HepG2 (cell line): ENCODE measurements around the gene CFAP46. TPM values are rescaled to one million over a fixed set of nuclear protein-coding genes. Genes with fewer than 3 reads are reported as not detected.

Source experiments
- ATAC-seq: fragments of 200-7000 bp; cut with Tn5 transposase; 3 replicates; pipeline ENCODE4 v1.9.1; 2020; ENCODE audit warnings: mild to moderate bottlenecking, moderate library complexity
- BruUV-seq: library from RNA; stranded (reverse); fragments of 400-500 nt; replicated peaks from 2 replicates; lab custom pipeline; 2021; lab: Mats Ljungman, UMichigan
- CTCF ChIA-PET: fragments of 300-600 bp; formaldehyde crosslinking; extraction: SDS; loops from one replicate; lab custom pipeline; 2021; ENCODE audit warnings: low total read pairs, inconsistent platforms, low intra/inter-chr PET ratio; lab: Yijun Ruan, JAX
- POLR2A ChIA-PET: fragments of 350-600 bp; sonication (Branson Sonifier 250); formaldehyde crosslinking; loops from one replicate; lab custom pipeline; 2020; ENCODE audit warnings: antibody characterized with exemption, inconsistent platforms; lab: Yijun Ruan, JAX
- DNase-seq: peaks from one replicate; pipeline ENCODE4 v3.0.0-alpha.2; 2015; ENCODE audit warnings: low spot score
- FAIRE-seq: peaks from 3 replicates; lab custom pipeline; 2011; peaks lifted over from hg19 to GRCh38; lab: Jason Lieb, UNC
- H2AFZ ChIP-seq: one replicate; pipeline ENCODE4 v1.6.1; 2011; ENCODE audit warnings: low read length, inconsistent platforms
- H3K27ac ChIP-seq: fragments of 300-600 bp; 3 replicates; pipeline ENCODE4 v1.8.0; 2011; ENCODE audit warnings: mixed run types, mild to moderate bottlenecking, mixed read lengths, low read length, inconsistent platforms; ENCODE audit not compliant: insufficient read depth; ENCODE audit errors: extremely low read length
- H3K27me3 ChIP-seq, 2 experiments: fragments of 200-600 bp in 1 of 2; 2 replicates in 1 of 2; 3 replicates in 1 of 2; pipeline versions ENCODE4 v1.6.0 to v1.8.0; 2011; ENCODE audit warnings: low read length in 2 of 2, mild to moderate bottlenecking in 2 of 2, moderate library complexity in 2 of 2, inconsistent platforms in 1 of 2; ENCODE audit not compliant: insufficient read depth in 2 of 2, control insufficient read depth in 1 of 2
- H3K36me3 ChIP-seq, 2 experiments: fragments of 200-600 bp in 1 of 2; replicated peaks in 1 of 2; 2 replicates in 1 of 2; 3 replicates in 1 of 2; pipeline versions ENCODE4 v1.5.1 to v1.8.0; 2011; ENCODE audit warnings: low read length in 2 of 2, inconsistent platforms in 1 of 2; ENCODE audit not compliant: insufficient read depth in 2 of 2, control insufficient read depth in 1 of 2
- H3K4me1 ChIP-seq: 2 replicates; pipeline ENCODE4 v1.5.1; 2012; ENCODE audit warnings: low read length, inconsistent platforms; ENCODE audit not compliant: insufficient read depth
- H3K4me2 ChIP-seq: 2 replicates; pipeline ENCODE4 v1.6.0; 2011; ENCODE audit warnings: low read depth, low read length, inconsistent platforms
- H3K4me3 ChIP-seq, 3 experiments: fragments of 200-600 bp in 1 of 3; sonication (generic), shearing (Covaris generic) in 1 of 3; replicated peaks in 1 of 3; 2 replicates each; pipeline ENCODE4 v1.5.1; 2011 to 2016; ENCODE audit warnings: low read length in 3 of 3, inconsistent platforms in 2 of 3, low read depth in 2 of 3, mild to moderate bottlenecking in 2 of 3, control low read depth in 1 of 3, mixed read lengths in 1 of 3; ENCODE audit not compliant: insufficient read depth in 1 of 3
- H3K79me2 ChIP-seq: one replicate; pipeline ENCODE4 v1.6.1; 2011; ENCODE audit warnings: low read length, inconsistent platforms; ENCODE audit not compliant: insufficient read depth
- H3K9ac ChIP-seq: 2 replicates; pipeline ENCODE4 v1.6.0; 2011; ENCODE audit warnings: mild to moderate bottlenecking, low read depth, low read length, inconsistent platforms; ENCODE audit not compliant: insufficient read depth
- H3K9me3 ChIP-seq: 2 replicates; pipeline ENCODE4 v1.5.1; 2012; ENCODE audit warnings: mild to moderate bottlenecking, low read length
- H4K20me1 ChIP-seq: 2 replicates; pipeline ENCODE4 v1.6.0; 2011; ENCODE audit warnings: inconsistent platforms, mild to moderate bottlenecking, low read length, moderate library complexity; ENCODE audit not compliant: insufficient read depth
- ESRRA ChIP-seq: sonication (generic); formaldehyde crosslinking; IDR thresholded peaks from 2 replicates; pipeline ENCODE4 v1.5.1; 2020; ENCODE audit warnings: mild to moderate bottlenecking, low read depth, missing genetic modification reagents
- HDAC2 ChIP-seq: sonication (generic); formaldehyde crosslinking; IDR thresholded peaks from 2 replicates; pipeline ENCODE4 v1.4.0; 2020; ENCODE audit warnings: missing genetic modification reagents
- HNF4A ChIP-seq: sonication (generic); formaldehyde crosslinking; IDR thresholded peaks from 2 replicates; pipeline ENCODE4 v1.4.0; 2020; ENCODE audit warnings: missing genetic modification reagents
- IKZF1 ChIP-seq: fragments of 450-650 bp; IDR thresholded peaks from 2 replicates; pipeline ENCODE4 v1.7.1; 2016
- KDM6A ChIP-seq: IDR thresholded peaks from 2 replicates; pipeline ENCODE4 v1.6.1; 2016; ENCODE audit warnings: low read depth
- KIAA2018 ChIP-seq: sonication (generic); formaldehyde crosslinking; IDR thresholded peaks from 2 replicates; pipeline ENCODE4 v1.5.0; 2020; ENCODE audit warnings: mild to moderate bottlenecking, missing genetic modification reagents, borderline replicate concordance
- PHB2 ChIP-seq: fragments of 450-650 bp; IDR thresholded peaks from 2 replicates; pipeline ENCODE4 v1.6.1; 2018; ENCODE audit not compliant: partially characterized antibody
- SPEN ChIP-seq: sonication (generic); formaldehyde crosslinking; IDR thresholded peaks from 2 replicates; pipeline ENCODE4 v1.5.1; 2020; ENCODE audit warnings: low read depth, mild to moderate bottlenecking, missing genetic modification reagents
- ZBTB1 ChIP-seq: sonication (generic); formaldehyde crosslinking; IDR thresholded peaks from 2 replicates; pipeline ENCODE4 v1.4.0; 2020; ENCODE audit warnings: missing genetic modification reagents, borderline replicate concordance
- ZMYM4 ChIP-seq: sonication (generic); formaldehyde crosslinking; IDR thresholded peaks from 2 replicates; pipeline ENCODE4 v1.8.1; 2023; ENCODE audit warnings: mild to moderate bottlenecking, missing genetic modification reagents
- ZNF121 ChIP-seq: sonication (generic); formaldehyde crosslinking; IDR thresholded peaks from 2 replicates; pipeline ENCODE4 v1.5.0; 2020; ENCODE audit warnings: mild to moderate bottlenecking, missing genetic modification reagents
- ZNF260 ChIP-seq: sonication (generic); formaldehyde crosslinking; IDR thresholded peaks from 2 replicates; pipeline ENCODE4 v1.4.0; 2020; ENCODE audit warnings: missing genetic modification reagents, low read depth, mild to moderate bottlenecking, borderline replicate concordance
- ZNF44 ChIP-seq: sonication (generic); formaldehyde crosslinking; IDR thresholded peaks from 2 replicates; pipeline ENCODE4 v1.5.1; 2020; ENCODE audit warnings: mild to moderate bottlenecking, missing genetic modification reagents
- ZNF652 ChIP-seq: IDR thresholded peaks from 2 replicates; pipeline ENCODE4 v1.6.1; 2016; ENCODE audit warnings: low read depth, borderline replicate concordance
- ZXDC ChIP-seq: sonication (generic); formaldehyde crosslinking; IDR thresholded peaks from 2 replicates; pipeline ENCODE4 v1.5.0; 2020; ENCODE audit warnings: mild to moderate bottlenecking, missing genetic modification reagents
- WGBS: methylation state at CpG from one replicate; pipeline ENCODE4 v1.1.6; 2017; ENCODE audit warnings: low lambda C conversion rate; 5-methylcytosine and 5-hydroxymethylcytosine counted together
- in situ Hi-C: cut with HindIII; loops from 2 replicates; pipeline ENCODE4 v1.10.0; 2017; ENCODE audit warnings: low pct_unique_long_range_greater_than_20kb; ENCODE audit not compliant: extremely low pct_ligation_motif_present
- intact Hi-C: fragments of 100-400 bp; cut with micrococcal nuclease; formaldehyde crosslinking; loops from one replicate; pipeline ENCODE4 v1.10.0; 2022; ENCODE audit not compliant: unreplicated experiment
- polyA plus RNA-seq, 8 experiments: library from polyadenylated mRNA; depleted of rRNA in 3 of 8; stranded (reverse) in 7 of 8; unstranded in 1 of 8; fragments of >200 nt; fragmentation: Illumina TruSeq in 4 of 8; extraction: Trizol in 4 of 8; gene quantifications; 2 replicates each; pipeline versions ENCODE4 v1.2.1 to v1.2.3, GENCODE V29; 2011 to 2016; ENCODE audit warnings: low read depth in 4 of 8, missing spikeins in 1 of 8, mixed read lengths in 1 of 8; ENCODE audit not compliant: insufficient read depth in 1 of 8
- total RNA-seq, 5 experiments: library from RNA; depleted of rRNA; stranded (reverse); fragments of >200 nt; fragmentation: Illumina TruSeq; extraction: Trizol; gene quantifications; 2 replicates each; pipeline ENCODE4 v1.2.3, GENCODE V29; 2016; ENCODE audit warnings: low read depth in 1 of 5

CFAP46 gene
- total and polyA plus RNA-seq, 2 of the 13 experiments (the other 11 are each of a cell fraction or from before 2014, with no cell fraction given) = 0.24 to 0.84 TPM

- intact Hi-C loops = no loop called here
- H3K4me2 ChIP-seq = no peak overlapping the region
- ATAC-seq (no peak), FAIRE-seq (no peak), DNase-seq (no peak)
- 32% methylated on average over 16 of the region's 34 CpGs for WGBS
- no peaks in the 10 kb centered on the region for H3K79me2 ChIP-seq
- ChIA-PET POLR2A (no interaction called here), CTCF (no interaction called here)
- peaks cover 3 to 25% of the 10 kb centered on the region in 2 experiments; a peak in 2 of 5 replicates for H3K27me3 ChIP-seq
- H3K27ac ChIP-seq = no peak overlapping the region
- no peaks in the 10 kb centered on the region for H4K20me1 ChIP-seq
- no peak overlapping the region for H3K9ac ChIP-seq
- in situ Hi-C loops = no loop called here
- no TSS peak for BruUV-seq
- H2AFZ ChIP-seq = no peak overlapping the region
- no peaks in the 10 kb centered on the region for H3K9me3 ChIP-seq
- no peaks in the 10 kb centered on the region for H3K36me3 ChIP-seq
- H3K4me3 ChIP-seq = no peak overlapping the region
- H3K4me1 ChIP-seq = no peaks in the 10 kb centered on the region
- TF ChIP-seq KIAA2018 (CRISPR knock-in tag) (no peak), ZNF260 (CRISPR knock-in tag) (no peak), PHB2 (no peak), ESRRA (CRISPR knock-in tag) (no peak), ZNF44 (CRISPR knock-in tag) (no peak), ZMYM4 (CRISPR knock-in tag) (no peak), ZBTB1 (CRISPR knock-in tag) (no peak), HNF4A (CRISPR knock-in tag) (no peak), ZNF652 (no peak), ZXDC (CRISPR knock-in tag) (no peak), IKZF1 (no peak), HDAC2 (no peak), KDM6A (CRISPR knock-in tag) (no peak), SPEN (no peak), ZNF121 (CRISPR knock-in tag) (no peak)
Observed at GRCh38 chr10:132918617-132919373, 23.6 kb downstream of the CFAP46 start.
